ENCODE data around the gene OR10W1.
A peak's percentile ranks its signal among the peaks of the same experiment; 100 is the strongest.

OR10W1 gene

GRCh38 chr11:58268142-58268541 lies at the start of gene OR10W1:
Gene OR10W1, minus strand, starts transcription at chr11:58268260. Its CDS starts 402 bp downstream, at chr11:58267858.
- DNase-seq = no peak

GRCh38 chr11:58316142-58316541 lies 48.1 kb upstream of the OR10W1 start:
- DNase-seq = no peak

GRCh38 chr11:58301576-58301975 lies 33.5 kb upstream of the OR10W1 start:
- DNase-seq = no peak

GRCh38 chr11:58292017-58292416 lies 24.0 kb upstream of the OR10W1 start:
- DNase-seq = no peak

GRCh38 chr11:58289266-58289665 lies 21.2 kb upstream of the OR10W1 start:
- DNase-seq = no peak

GRCh38 chr11:58286249-58286648 lies 18.2 kb upstream of the OR10W1 start:
- DNase-seq = peak; percentile 56 to 79

GRCh38 chr11:58285483-58286040 lies 17.5 kb upstream of the OR10W1 start:
- no peak for DNase-seq

GRCh38 chr11:58276151-58276550 lies 8.1 kb upstream of the OR10W1 start:
- DNase-seq = no peak

- no peak for DNase-seq
Observed at GRCh38 chr11:58275002-58275401, 6.9 kb upstream of the OR10W1 start.

- DNase-seq = no peak
Observed at GRCh38 chr11:58259983-58260382, 8.1 kb downstream of the OR10W1 start.

GRCh38 chr11:58254936-58255335 lies 13.1 kb downstream of the OR10W1 start:
- no peak for DNase-seq

- no peak for DNase-seq
Observed at GRCh38 chr11:58243954-58244353, 24.1 kb downstream of the OR10W1 start.

- DNase-seq = peak; percentile 31 to 45
Observed at GRCh38 chr11:58227956-58228615, 40.0 kb downstream of the OR10W1 start.

- no peak for DNase-seq
Observed at GRCh38 chr11:58222721-58223120, 45.3 kb downstream of the OR10W1 start.
